HG03520 (cell line): ENCODE measurements around the gene LINGO3.

Experiments used
- ATAC-seq: cut with Tn5 transposase; IDR thresholded peaks from one replicate; pipeline ENCODE4 v1.9.1; 2021; ENCODE audit warnings: mild to moderate bottlenecking, moderate library complexity; ENCODE audit not compliant: unreplicated experiment

Gene LINGO3

GRCh38 chr19:2266183-2266993 lies 41.6 kb downstream of the LINGO3 start:
- ATAC-seq, result no peak

GRCh38 chr19:2261438-2262172 lies 46.3 kb downstream of the LINGO3 start:
- no peak for ATAC-seq

- no peak for ATAC-seq
Measured at GRCh38 chr19:2260341-2260805, 47.6 kb downstream of the LINGO3 start.

- ATAC-seq, result no peak
Measured at GRCh38 chr19:2259336-2259735, 48.6 kb downstream of the LINGO3 start.
